ENCODE data around the gene OR6J1.

OR6J1 gene

GRCh38 chr14:22658946-22659345, 14.8 kb upstream of the OR6J1 start:
- H3K4me3 ChIP-seq (ENCODE audit: low read depth, low read length), result no peak overlapping the region
- H3K9me3 ChIP-seq (ENCODE audit: control insufficient read depth, low read length), result no peaks in the 10 kb centered on the region
- no peaks in the 10 kb centered on the region for H3K79me2 ChIP-seq
- H3K27ac ChIP-seq, result no peak overlapping the region
- no peaks in the 10 kb centered on the region for H3K27me3 ChIP-seq (ENCODE audit: control insufficient read depth, insufficient read depth, low read length)
- H3K4me1 ChIP-seq, result no peaks in the 10 kb centered on the region
- H3K36me3 ChIP-seq (ENCODE audit: control insufficient read depth, insufficient read depth, low read length), result no peaks in the 10 kb centered on the region
- H3K9ac ChIP-seq, result no peak overlapping the region
- H2AFZ ChIP-seq, result no peak overlapping the region
- no peak overlapping the region for H3K4me2 ChIP-seq (ENCODE audit: low read length)
- TF ChIP-seq CTCF (IDR thresholded peaks at IDR 0.05), result no peak

GRCh38 chr14:22657861-22658260, 13.7 kb upstream of the OR6J1 start:
- no peaks in the 10 kb centered on the region for H3K9me3 ChIP-seq (ENCODE audit: control insufficient read depth, low read length)
- H2AFZ ChIP-seq, result no peak overlapping the region
- TF ChIP-seq CTCF (IDR thresholded peaks at IDR 0.05), result peak; percentile 61
- no peaks in the 10 kb centered on the region for H3K36me3 ChIP-seq (ENCODE audit: control insufficient read depth, insufficient read depth, low read length)
- no peak overlapping the region for H3K4me3 ChIP-seq (ENCODE audit: low read depth, low read length)
- no peak overlapping the region for H3K27ac ChIP-seq
- no peaks in the 10 kb centered on the region for H3K79me2 ChIP-seq
- H3K27me3 ChIP-seq (ENCODE audit: control insufficient read depth, insufficient read depth, low read length), result no peaks in the 10 kb centered on the region
- no peak overlapping the region for H3K9ac ChIP-seq
- H3K4me2 ChIP-seq (ENCODE audit: low read length), result no peak overlapping the region
- no peaks in the 10 kb centered on the region for H3K4me1 ChIP-seq

- Histone ChIP-seq H3K27me3 (ENCODE audit: control insufficient read depth, insufficient read depth, low read length) (no peaks in the 10 kb centered on the region), H3K79me2 (no peaks in the 10 kb centered on the region), H3K9me3 (ENCODE audit: control insufficient read depth, low read length) (no peaks in the 10 kb centered on the region), H3K4me2 (ENCODE audit: low read length) (no peak overlapping the region), H3K9ac (no peak overlapping the region), H3K36me3 (ENCODE audit: control insufficient read depth, insufficient read depth, low read length) (no peaks in the 10 kb centered on the region), H3K4me1 (no peaks in the 10 kb centered on the region), H2AFZ (no peak overlapping the region), H3K27ac (no peak overlapping the region), H3K4me3 (ENCODE audit: low read depth, low read length) (no peak overlapping the region)
- no peak for TF ChIP-seq CTCF (IDR thresholded peaks at IDR 0.05)
Observed at GRCh38 chr14:22656945-22657731, 13.0 kb upstream of the OR6J1 start.

GRCh38 chr14:22656226-22656625, 12.1 kb upstream of the OR6J1 start:
- Histone ChIP-seq H2AFZ (no peak overlapping the region), H3K4me3 (ENCODE audit: low read depth, low read length) (no peak overlapping the region), H3K79me2 (no peaks in the 10 kb centered on the region), H3K4me1 (no peaks in the 10 kb centered on the region), H3K36me3 (ENCODE audit: control insufficient read depth, insufficient read depth, low read length) (no peaks in the 10 kb centered on the region), H3K9ac (no peak overlapping the region), H3K27ac (no peak overlapping the region), H3K27me3 (ENCODE audit: control insufficient read depth, insufficient read depth, low read length) (no peaks in the 10 kb centered on the region), H3K9me3 (ENCODE audit: control insufficient read depth, low read length) (no peaks in the 10 kb centered on the region), H3K4me2 (ENCODE audit: low read length) (no peak overlapping the region)
- no peak for TF ChIP-seq CTCF (IDR thresholded peaks at IDR 0.05)

Data from parathyroid adenoma (tissue), 2 donors.